RWPE2 (cell line): Measurements from ENCODE around the gene ACBD5.
A peak's percentile ranks its signal among the peaks of the same experiment; 100 is the strongest.

Experiments used
- ATAC-seq: fragments of 200-7000 bp; cut with Tn5 transposase; 3 replicates; pipeline ENCODE4 v1.9.1; 2021; ENCODE audit warnings: low read depth
- DNase-seq: peaks from one replicate; pipeline ENCODE4 v3.0.0-alpha.2; 2020; ENCODE audit warnings: low spot score
- H3K27ac ChIP-seq: fragments of 450-650 bp; 2 replicates; pipeline ENCODE4 v1.5.1; 2017; ENCODE audit warnings: mild to moderate bottlenecking; ENCODE audit not compliant: poor library complexity, severe bottlenecking
- H3K27me3 ChIP-seq: fragments of 250-450 bp; sonication (Bioruptor Pico); 2 replicates; pipeline ENCODE4 v1.5.1; 2021; ENCODE audit warnings: mild to moderate bottlenecking, moderate library complexity; ENCODE audit not compliant: insufficient read depth, poor library complexity, severe bottlenecking
- H3K36me3 ChIP-seq: fragments of 250-450 bp; sonication (Bioruptor Pico); 2 replicates; pipeline ENCODE4 v1.5.1; 2020; ENCODE audit warnings: low read depth, mild to moderate bottlenecking, moderate library complexity
- H3K4me1 ChIP-seq: fragments of 250-450 bp; sonication (Bioruptor Pico); 2 replicates; pipeline ENCODE4 v1.5.1; 2021; ENCODE audit warnings: mild to moderate bottlenecking, moderate library complexity; ENCODE audit not compliant: insufficient read depth, poor library complexity, severe bottlenecking
- H3K4me3 ChIP-seq: fragments of 250-450 bp; sonication (Bioruptor Pico); 2 replicates; pipeline ENCODE4 v1.5.1; 2021; ENCODE audit warnings: mild to moderate bottlenecking, moderate library complexity; ENCODE audit not compliant: severe bottlenecking
- H3K9me3 ChIP-seq: fragments of 250-450 bp; sonication (Bioruptor Pico); 2 replicates; pipeline ENCODE4 v1.5.1; 2021; ENCODE audit warnings: mild to moderate bottlenecking, moderate library complexity; ENCODE audit not compliant: severe bottlenecking
- CTCF ChIP-seq: fragments of 450-650 bp; IDR thresholded peaks from one replicate; pipeline ENCODE4 v1.5.1; 2017; ENCODE audit warnings: mild to moderate bottlenecking, moderate library complexity; ENCODE audit not compliant: poor library complexity, severe bottlenecking

ACBD5 gene

GRCh38 chr10:27230022-27230421, 10.6 kb downstream of the ACBD5 start:
- TF ChIP-seq CTCF: no peak
- Histone ChIP-seq H3K4me3 (no peak overlapping the region), H3K4me1 (no peaks in the 10 kb centered on the region), H3K36me3 (peaks cover 54% of the 10 kb centered on the region), H3K27ac (no peak overlapping the region), H3K9me3 (no peaks in the 10 kb centered on the region), H3K27me3 (no peaks in the 10 kb centered on the region)
- no peak for ATAC-seq
- DNase-seq: no peak

- no peak for TF ChIP-seq CTCF
- Histone ChIP-seq H3K4me3 (no peak overlapping the region), H3K27me3 (no peaks in the 10 kb centered on the region), H3K27ac (no peak overlapping the region), H3K9me3 (no peaks in the 10 kb centered on the region), H3K4me1 (no peaks in the 10 kb centered on the region), H3K36me3 (peaks cover 51% of the 10 kb centered on the region)
- ATAC-seq (no peak), DNase-seq (no peak)
Measured at GRCh38 chr10:27225642-27226257, 14.8 kb downstream of the ACBD5 start.

- Histone ChIP-seq H3K4me1 (no peaks in the 10 kb centered on the region), H3K27me3 (no peaks in the 10 kb centered on the region), H3K27ac (no peak overlapping the region), H3K4me3 (no peak overlapping the region), H3K36me3 (peaks cover 55% of the 10 kb centered on the region), H3K9me3 (no peaks in the 10 kb centered on the region)
- ATAC-seq: no peak
- DNase-seq: no peak
- no peak for TF ChIP-seq CTCF
Measured at GRCh38 chr10:27225011-27225590, 15.5 kb downstream of the ACBD5 start.

- Histone ChIP-seq H3K4me1 (no peaks in the 10 kb centered on the region), H3K27ac (no peak overlapping the region), H3K4me3 (no peak overlapping the region), H3K9me3 (no peaks in the 10 kb centered on the region), H3K27me3 (no peaks in the 10 kb centered on the region), H3K36me3 (peaks cover 55% of the 10 kb centered on the region)
- DNase-seq (no peak), ATAC-seq (peak; percentile 44; the same call in 1 of the 3 replicates)
- TF ChIP-seq CTCF: peak; percentile 85
Measured at GRCh38 chr10:27223964-27224363, 16.6 kb downstream of the ACBD5 start.

DNA sequence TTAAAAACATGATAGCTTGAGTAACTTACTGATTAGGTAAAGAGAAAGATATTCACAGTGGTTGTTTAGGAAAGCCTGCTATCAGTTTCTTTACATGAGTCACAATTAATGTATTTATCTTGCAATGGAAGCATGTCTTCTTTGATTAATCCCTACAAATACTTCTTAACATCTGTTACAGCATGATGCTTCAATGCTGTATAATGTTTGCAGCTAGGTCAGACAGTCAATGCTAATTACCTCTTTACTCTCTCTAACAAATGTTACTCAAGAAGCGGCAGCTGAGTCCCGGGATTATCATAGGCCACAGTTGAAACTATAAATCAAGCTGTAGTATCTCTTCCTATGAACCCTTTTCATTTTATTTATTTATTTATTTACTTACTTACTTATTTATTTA, 33.2 kb downstream of the ACBD5 start:
- ATAC-seq: no peak
- Histone ChIP-seq H3K4me1 (no peaks in the 10 kb centered on the region), H3K36me3 (peaks cover 83% of the 10 kb centered on the region), H3K27me3 (no peaks in the 10 kb centered on the region), H3K9me3 (no peaks in the 10 kb centered on the region), H3K4me3 (no peak overlapping the region), H3K27ac (no peak overlapping the region)
- no peak for DNase-seq
- no peak for TF ChIP-seq CTCF
